ENCODE measurements around the gene EIF4A3.

Gene EIF4A3

GRCh38 chr17:80112471-80113032 is 34.4 kb downstream of the EIF4A3 start:
- DNase-seq (ENCODE audit: low read depth in 2 of 2), result no peak

GRCh38 chr17:80111702-80112470 is 35.0 kb downstream of the EIF4A3 start:
- no peak for DNase-seq (ENCODE audit: low read depth in 2 of 2)

- DNase-seq (ENCODE audit: low read depth in 2 of 2), result no peak
Measured at GRCh38 chr17:80110927-80111701, 35.8 kb downstream of the EIF4A3 start.

GRCh38 chr17:80110447-80110812 is 36.5 kb downstream of the EIF4A3 start:
- no peak for DNase-seq (ENCODE audit: low read depth in 2 of 2)

GRCh38 chr17:80109713-80110446 is 37.0 kb downstream of the EIF4A3 start:
- no peak for DNase-seq (ENCODE audit: low read depth in 2 of 2)

GRCh38 chr17:80109066-80109660 is 37.8 kb downstream of the EIF4A3 start:
- DNase-seq (ENCODE audit: low read depth in 2 of 2), result no peak

- no peak for DNase-seq (ENCODE audit: low read depth in 2 of 2)
Measured at GRCh38 chr17:80108036-80108971, 38.6 kb downstream of the EIF4A3 start.

- no peak for DNase-seq (ENCODE audit: low read depth in 2 of 2)
Measured at GRCh38 chr17:80107231-80108021, 39.5 kb downstream of the EIF4A3 start.

GRCh38 chr17:80106751-80107150 is 40.2 kb downstream of the EIF4A3 start:
- DNase-seq (ENCODE audit: low read depth in 2 of 2), result no peak

GRCh38 chr17:80106176-80106575 is 40.8 kb downstream of the EIF4A3 start:
- DNase-seq (ENCODE audit: low read depth in 2 of 2), result no peak

GRCh38 chr17:80105762-80106161 is 41.2 kb downstream of the EIF4A3 start:
- DNase-seq (ENCODE audit: low read depth in 2 of 2), result no peak

- no peak for DNase-seq (ENCODE audit: low read depth in 2 of 2)
Measured at GRCh38 chr17:80104956-80105375, 42.0 kb downstream of the EIF4A3 start.

GRCh38 chr17:80104321-80104955 is 42.5 kb downstream of the EIF4A3 start:
- no peak for DNase-seq (ENCODE audit: low read depth in 2 of 2)

- DNase-seq (ENCODE audit: low read depth in 2 of 2), result no peak
Measured at GRCh38 chr17:80103449-80104085, 43.4 kb downstream of the EIF4A3 start.

- DNase-seq (ENCODE audit: low read depth in 2 of 2), result no peak
Measured at GRCh38 chr17:80102664-80103448, 44.1 kb downstream of the EIF4A3 start.

GRCh38 chr17:80101946-80102663 is 44.8 kb downstream of the EIF4A3 start:
- DNase-seq (ENCODE audit: low read depth in 2 of 2), result no peak

Measured in stimulated activated CD8-positive, alpha-beta memory T cell treated with anti-CD3 and anti-CD28 coated beads, Interleukin-2, amount 100 ng/mL, for 48 hours (primary cell).